ENCODE results near the gene MTHFD1L. TPM values are rescaled to one million over a fixed set of nuclear protein-coding genes. Genes with fewer than 3 reads are reported as not detected.

MTHFD1L gene
- total RNA-seq, 4 donors from 2014 or later, result 3.0 to 9.4 (median 5.2) TPM

GRCh38 chr6:151059612-151060095, 194.2 kb downstream of the MTHFD1L start:
- 90% methylated on average over 12 of the region's 12 CpGs for whole genome bisulfite sequencing
- no peaks in the 10 kb centered on the region for H3K9me3 ChIP-seq
- no peak overlapping the region for H3K4me3 ChIP-seq
- H3K27me3 ChIP-seq, result no peaks in the 10 kb centered on the region
- DNase-seq (ENCODE audit: low spot score in 2 of 2), result no peak
- H3K27ac ChIP-seq, result no peak overlapping the region
- TF ChIP-seq POLR2A (IDR thresholded peaks at IDR 0.05), result no peak
- no peak for TF ChIP-seq CTCF (IDR thresholded peaks at IDR 0.05)
- TF ChIP-seq EP300 (IDR thresholded peaks at IDR 0.05), result no peak
- peaks cover 9% of the 10 kb centered on the region for H3K4me1 ChIP-seq
- H3K36me3 ChIP-seq, result no peaks in the 10 kb centered on the region

DNA sequence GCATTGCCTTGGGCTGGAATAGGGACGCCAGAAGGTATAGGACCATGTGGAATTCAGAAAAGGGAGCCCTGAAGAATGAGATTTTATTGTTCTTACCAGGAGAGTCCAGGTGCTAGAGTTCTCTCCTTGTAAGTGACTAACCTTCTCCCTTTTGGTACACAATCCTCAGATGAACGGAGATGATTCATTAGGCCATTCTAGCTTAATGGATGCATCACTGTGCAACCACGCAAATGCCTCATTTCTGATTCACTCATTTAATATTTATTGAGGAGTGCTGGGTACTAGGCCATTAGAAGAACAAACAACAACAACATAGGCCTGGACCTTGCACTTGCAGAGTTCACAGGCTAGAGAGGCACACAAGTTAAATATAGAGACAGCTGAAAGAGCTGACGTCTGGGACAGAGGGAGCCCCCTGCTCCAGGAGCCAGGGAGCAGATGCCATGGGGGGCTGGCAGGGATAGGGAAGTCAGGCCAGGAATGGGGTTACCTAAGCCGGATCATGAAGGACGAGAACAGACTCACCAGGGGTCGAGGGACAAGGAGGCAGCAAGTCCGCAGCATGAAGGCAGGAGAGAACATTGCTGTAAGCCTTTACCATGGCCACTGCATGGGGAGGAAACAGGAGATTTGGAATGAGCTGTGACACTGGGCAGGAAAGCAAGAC, 194.7 kb downstream of the MTHFD1L start:
- H3K36me3 ChIP-seq, result no peaks in the 10 kb centered on the region
- H3K9me3 ChIP-seq, result no peaks in the 10 kb centered on the region
- DNase-seq (ENCODE audit: low spot score in 2 of 2), result no peak
- 93% methylated on average over 8 of the region's 8 CpGs for WGBS
- H3K27ac ChIP-seq, result no peak overlapping the region
- H3K27me3 ChIP-seq, result no peaks in the 10 kb centered on the region
- no peak overlapping the region for H3K4me3 ChIP-seq
- no peak for TF ChIP-seq EP300 (IDR thresholded peaks at IDR 0.05)
- no peak for TF ChIP-seq POLR2A (IDR thresholded peaks at IDR 0.05)
- TF ChIP-seq CTCF (IDR thresholded peaks at IDR 0.05), result no peak
- TF ChIP-seq POLR2AphosphoS5 (IDR thresholded peaks at IDR 0.05), result no peak
- H3K4me1 ChIP-seq, result peaks cover 9% of the 10 kb centered on the region

GRCh38 chr6:151060766-151061531, 195.4 kb downstream of the MTHFD1L start:
- Histone ChIP-seq H3K27me3 (no peaks in the 10 kb centered on the region), H3K9me3 (no peaks in the 10 kb centered on the region), H3K27ac (no peak overlapping the region), H3K36me3 (no peaks in the 10 kb centered on the region), H3K4me1 (peaks cover 9% of the 10 kb centered on the region), H3K4me3 (no peak overlapping the region)
- WGBS, result 95% methylated on average over 10 of the region's 10 CpGs
- TF ChIP-seq EP300 (IDR thresholded peaks at IDR 0.05) (no peak), POLR2A (IDR thresholded peaks at IDR 0.05) (no peak), CTCF (IDR thresholded peaks at IDR 0.05) (no peak), POLR2AphosphoS5 (IDR thresholded peaks at IDR 0.05) (no peak)
- no peak for DNase-seq (ENCODE audit: low spot score in 2 of 2)

- no peaks in the 10 kb centered on the region for H3K27me3 ChIP-seq
- H3K36me3 ChIP-seq, result no peaks in the 10 kb centered on the region
- H3K9me3 ChIP-seq, result no peaks in the 10 kb centered on the region
- no peak for TF ChIP-seq POLR2A (IDR thresholded peaks at IDR 0.05)
- TF ChIP-seq EP300 (IDR thresholded peaks at IDR 0.05), result no peak
- TF ChIP-seq CTCF (IDR thresholded peaks at IDR 0.05), result no peak
- no peak for TF ChIP-seq POLR2AphosphoS5 (IDR thresholded peaks at IDR 0.05)
- H3K4me3 ChIP-seq, result no peak overlapping the region
- H3K4me1 ChIP-seq, result peaks cover 15% of the 10 kb centered on the region
- DNase-seq (ENCODE audit: low spot score in 2 of 2), result no peak
- H3K27ac ChIP-seq, result no peak overlapping the region
- 36% methylated on average over 3 of the region's 3 CpGs for WGBS
Observed at GRCh38 chr6:151063352-151063751, 197.8 kb downstream of the MTHFD1L start.
